ENCODE measurements around the gene AK9.
A peak's percentile ranks its signal among the peaks of the same experiment; 100 is the strongest.

AK9 gene

GRCh38 chr6:109454496-109455436, 236.2 kb downstream of the AK9 start:
- peak; percentile 80 for DNase-seq

- no peak for DNase-seq
Observed at GRCh38 chr6:109453594-109454495, 237.2 kb downstream of the AK9 start.

DNA sequence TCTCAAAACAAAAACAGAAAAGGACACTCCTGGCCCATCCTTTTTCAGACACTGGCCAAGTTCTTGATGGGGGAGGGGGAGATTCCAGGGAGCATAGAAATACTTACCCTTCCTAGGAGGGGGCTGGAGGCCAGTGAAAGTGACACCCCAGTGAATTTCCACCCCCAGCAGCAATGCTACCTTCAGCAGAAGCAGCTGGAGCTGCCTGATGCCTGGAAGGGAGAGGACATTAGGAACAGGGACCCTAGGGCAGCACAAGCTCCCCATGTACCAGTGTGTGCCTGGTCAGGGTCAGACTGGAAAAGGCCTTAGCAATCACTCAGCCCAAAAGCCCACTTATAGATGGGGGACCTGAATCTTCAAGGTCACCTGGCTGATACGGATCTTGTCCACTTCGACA, 237.8 kb downstream of the AK9 start:
- no peak for DNase-seq

DNA sequence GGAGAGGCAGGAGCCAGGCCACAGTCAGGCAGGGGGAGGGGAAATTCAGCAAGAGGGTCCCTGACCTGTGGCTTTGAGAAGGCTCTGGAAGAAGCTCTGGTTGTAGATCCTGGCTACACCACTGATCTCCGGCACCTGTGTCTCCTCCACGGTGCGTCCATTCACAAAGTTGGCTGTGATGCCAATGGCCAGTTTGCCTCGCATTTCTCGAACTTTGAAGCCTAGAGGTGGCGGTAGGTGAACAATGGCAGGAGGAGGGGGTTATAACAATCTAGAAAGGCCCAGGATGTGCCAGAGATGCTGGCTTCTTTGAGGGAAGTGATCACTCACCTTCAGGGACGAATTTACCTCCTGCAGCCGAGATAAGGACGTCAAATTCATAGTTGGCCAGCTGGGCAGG, 238.8 kb downstream of the AK9 start:
- DNase-seq: no peak

- DNase-seq: no peak
Observed at GRCh38 chr6:109451376-109451775, 239.6 kb downstream of the AK9 start.

GRCh38 chr6:109450801-109451200, 240.2 kb downstream of the AK9 start:
- no peak for DNase-seq

DNA sequence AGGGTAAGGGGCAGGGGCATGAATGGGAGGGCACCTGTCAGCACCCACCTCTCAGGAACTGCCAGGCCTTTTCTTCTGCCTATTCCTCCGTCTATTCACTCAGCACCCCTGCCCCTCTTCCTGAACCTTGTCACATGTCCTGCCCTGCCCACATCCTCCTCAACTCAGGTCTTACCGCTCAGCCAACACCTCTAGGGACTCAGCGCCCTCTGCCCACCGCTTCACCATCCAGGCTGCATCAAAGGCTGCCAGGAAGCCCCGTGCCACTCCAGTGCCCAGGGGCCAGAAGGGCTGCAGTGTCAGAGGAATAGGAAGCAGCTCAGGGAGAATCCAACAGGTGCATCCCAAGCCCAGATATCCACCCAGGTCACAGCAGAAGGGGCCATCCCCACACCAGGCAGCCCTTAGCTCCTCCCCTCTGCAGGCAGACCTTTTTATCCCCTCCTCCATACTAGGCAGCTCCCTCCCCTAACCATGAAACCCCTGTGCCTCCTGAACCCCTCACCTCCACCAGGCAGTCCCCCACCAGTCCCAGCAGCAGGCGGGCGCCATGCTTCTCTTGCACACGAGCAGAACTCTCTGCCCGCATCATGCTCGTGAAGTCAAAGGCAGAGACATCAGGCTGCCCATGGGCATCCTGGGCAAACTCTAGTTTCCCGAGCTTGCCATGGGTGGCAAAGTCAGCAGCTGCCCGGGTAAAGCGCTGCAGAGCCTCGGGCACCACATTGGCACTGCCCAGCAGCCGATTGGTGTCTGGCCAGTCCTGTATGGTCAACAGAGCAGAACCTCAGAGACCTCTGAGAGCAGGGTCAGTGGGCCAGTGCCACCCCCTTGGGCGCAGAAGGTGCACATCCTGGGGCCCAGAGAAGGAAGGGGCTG, 241.0 kb downstream of the AK9 start:
- peak in 1 of 2 experiments; percentile 33 for DNase-seq

GRCh38 chr6:109449064-109449794, 241.8 kb downstream of the AK9 start:
- no peak for DNase-seq

DNA sequence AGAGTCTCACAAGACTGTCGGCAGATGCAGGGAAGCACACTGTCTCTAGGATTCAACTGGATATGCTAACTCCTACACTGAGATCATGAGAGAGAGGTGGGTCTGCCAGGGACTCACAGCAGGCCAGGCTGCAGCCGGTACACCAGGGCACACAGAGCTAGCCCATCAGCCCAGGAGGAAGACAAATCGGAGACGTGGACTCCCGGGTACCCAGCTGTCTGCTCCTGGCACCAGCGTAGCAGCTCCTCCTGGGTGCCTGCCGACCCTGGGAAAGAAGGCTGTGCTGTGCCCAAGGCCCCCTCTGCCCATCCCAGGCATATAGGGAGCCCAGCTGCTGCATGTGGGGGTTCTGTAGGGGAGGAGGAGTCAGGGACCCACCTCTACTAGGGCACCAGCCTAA, 242.4 kb downstream of the AK9 start:
- no peak for DNase-seq

GRCh38 chr6:109447878-109448555, 243.0 kb downstream of the AK9 start:
- DNase-seq: no peak

DNA sequence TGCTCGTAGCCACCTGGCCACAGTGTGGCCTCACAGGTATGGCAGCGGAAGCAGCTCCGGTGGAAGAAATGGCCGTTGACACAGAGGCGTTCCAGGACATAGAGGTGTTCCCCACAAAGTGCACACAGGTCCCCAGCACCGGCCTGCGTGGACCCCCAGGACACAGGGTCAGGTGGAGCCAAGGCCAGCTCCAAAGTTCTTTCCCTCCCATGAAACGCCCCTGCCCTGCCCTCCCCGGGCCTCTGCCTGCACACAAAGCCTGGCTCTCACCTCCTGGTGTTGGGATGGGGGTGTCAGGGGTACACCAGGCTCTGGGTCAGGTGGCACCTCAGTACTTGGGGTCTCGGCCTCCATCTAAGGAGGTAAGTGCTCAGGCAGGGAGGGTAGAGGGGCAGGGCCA, 243.9 kb downstream of the AK9 start:
- DNase-seq: no peak

DNA sequence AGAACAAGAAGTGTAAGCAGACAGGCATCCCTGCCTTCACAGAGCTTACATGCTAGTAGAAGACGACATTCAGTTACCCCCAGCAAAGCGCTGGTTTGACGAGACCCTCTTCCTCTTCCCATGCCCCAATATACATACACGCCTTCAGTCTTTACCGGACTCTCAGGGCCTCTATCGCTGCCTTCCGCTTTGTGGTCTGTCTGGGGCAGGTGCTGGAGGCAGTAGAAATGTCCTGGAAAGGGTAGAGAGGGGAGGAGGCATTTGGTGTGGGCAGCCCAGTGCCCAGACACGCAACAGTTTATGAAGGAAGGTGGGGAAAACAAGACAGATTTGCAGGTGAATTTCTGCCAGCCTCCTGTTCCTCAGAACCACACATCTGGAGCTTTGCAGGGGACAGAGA, 244.5 kb downstream of the AK9 start:
- no peak for DNase-seq

- no peak for DNase-seq
Observed at GRCh38 chr6:109446072-109446471, 244.9 kb downstream of the AK9 start.

GRCh38 chr6:109445382-109445781, 245.6 kb downstream of the AK9 start:
- DNase-seq: no peak

DNA sequence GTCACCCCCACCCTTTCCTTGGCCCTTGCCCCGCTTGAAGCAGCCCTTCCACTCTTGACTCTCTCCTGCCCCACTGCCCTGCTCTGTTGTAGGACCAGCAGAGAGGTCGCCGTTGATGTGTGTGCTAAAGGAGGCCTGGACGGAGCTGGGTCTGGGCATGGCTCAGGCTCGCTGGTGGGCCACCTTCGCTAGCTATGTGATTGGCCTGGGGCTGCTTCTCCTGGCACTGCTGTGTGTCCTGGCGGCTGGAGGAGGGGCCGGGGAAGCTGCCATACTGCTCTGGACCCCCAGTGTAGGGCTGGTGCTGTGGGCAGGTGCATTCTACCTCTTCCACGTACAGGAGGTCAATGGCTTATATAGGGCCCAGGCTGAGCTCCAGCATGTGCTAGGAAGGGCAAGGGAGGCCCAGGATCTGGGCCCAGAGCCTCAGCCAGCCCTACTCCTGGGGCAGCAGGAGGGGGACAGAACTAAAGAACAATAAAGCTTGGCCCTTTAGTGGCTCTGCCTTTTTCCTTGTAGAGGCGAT, 247.5 kb downstream of the AK9 start:
- no peak for DNase-seq
